Gastrocnemius medialis (tissue), 4 donors: ENCODE data around the gene CUL2.

Source experiments
- CTCF ChIP-seq, 5 experiments: fragments of 450-650 bp in 3 of 5; fragments of 200-600 bp in 2 of 5; sonication (generic) in 2 of 5; IDR thresholded peaks in 4 of 5; conservative IDR thresholded peaks in 1 of 5; 1 replicate in 4 of 5; 2 replicates in 1 of 5; pipeline ENCODE4 v1.5.1; 2016 to 2019; ENCODE audit warnings: antibody characterized with exemption in 5 of 5, mild to moderate bottlenecking in 3 of 5, moderate library complexity in 3 of 5
- POLR2A ChIP-seq, 2 donors: fragments of 450-650 bp; IDR thresholded peaks; one replicate each; pipeline ENCODE4 v1.6.1; 2017; ENCODE audit warnings: antibody characterized with exemption in 2 of 2, mild to moderate bottlenecking in 2 of 2, moderate library complexity in 2 of 2

GRCh38 chr10:35132727-35133126 lies 42.6 kb upstream of the CUL2 start:
- no peak for TF ChIP-seq CTCF (IDR thresholded peaks at IDR 0.05 in 4 of 5, conservative IDR thresholded peaks at IDR 0.05 in 1 of 5)
- no peak for TF ChIP-seq POLR2A (IDR thresholded peaks at IDR 0.05)
